ENCODE results near the gene FGD4.

GRCh38 chr12:32483993-32484392 lies 84.6 kb downstream of the FGD4 start:
- TF ChIP-seq EZH2phosphoT487 (IDR thresholded peaks at IDR 0.05; ENCODE audit: insufficient read depth, low read depth) (no peak), EZH2 (IDR thresholded peaks at IDR 0.05; ENCODE audit: insufficient read depth, poor library complexity, severe bottlenecking) (no peak)

Data from GM23248 (cell line).